Measurements from ENCODE around the gene GHR. TPM values are rescaled to one million over a fixed set of nuclear protein-coding genes. Genes with fewer than 3 reads are reported as not detected.

GHR gene
- total RNA-seq, 2 experiments from 2014 or later, result not detected

DNA sequence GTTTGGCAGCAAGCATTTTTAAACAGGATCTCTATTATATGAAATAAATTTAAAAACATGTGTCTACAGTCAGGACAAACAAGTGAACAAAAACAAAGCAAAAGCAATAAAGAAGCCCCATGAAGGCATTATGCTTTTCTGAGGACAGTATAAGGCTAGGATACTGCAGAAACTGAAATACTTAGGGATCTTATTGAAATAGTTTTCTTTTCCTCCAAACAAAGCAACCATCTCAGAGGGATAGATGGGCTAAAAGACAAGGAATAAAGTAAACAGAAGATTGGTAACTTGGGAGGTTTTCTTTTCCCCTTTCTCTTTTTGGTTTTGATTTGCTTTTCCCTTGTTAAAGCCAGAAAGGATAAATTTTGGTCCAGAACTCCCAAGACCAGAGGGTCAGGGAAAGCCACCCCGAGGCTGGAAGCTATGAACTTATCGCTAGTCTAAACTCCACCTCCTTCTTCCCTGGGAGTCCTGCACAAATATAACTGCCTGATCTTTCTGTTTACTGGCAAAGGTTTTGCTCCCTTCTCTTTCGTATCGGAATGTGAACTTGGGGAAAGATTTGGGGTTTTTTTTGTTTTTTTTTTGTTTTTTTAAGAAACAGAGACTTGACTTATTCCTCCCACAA lies 164.0 kb downstream of the GHR start:
- no peaks in the 10 kb centered on the region for H4K20me1 ChIP-seq (ENCODE audit: insufficient read depth, low read length)
- no peak overlapping the region for H2AFZ ChIP-seq (ENCODE audit: low read length)
- DNase-seq (ENCODE audit: low spot score), result no peak
- intact Hi-C loops (cut with micrococcal nuclease; ENCODE audit: unreplicated experiment), result no loop called here
- no peaks in the 10 kb centered on the region for H3K4me1 ChIP-seq (ENCODE audit: insufficient read depth, low read length, poor library complexity, severe bottlenecking)
- BruUV-seq (replicated peaks), result no TSS peak
- no peaks in the 10 kb centered on the region for H3K36me3 ChIP-seq (ENCODE audit: insufficient read depth, low read length)
- no peaks in the 10 kb centered on the region for H3K9me2 ChIP-seq (ENCODE audit: insufficient read depth, low read length)
- POLR2A ChIA-PET, result no interaction called here
- no peak for TF ChIP-seq EZH2phosphoT487 (IDR thresholded peaks at IDR 0.05; ENCODE audit: borderline replicate concordance, low read depth, low read length)
- TF ChIP-seq, protein P1, sequence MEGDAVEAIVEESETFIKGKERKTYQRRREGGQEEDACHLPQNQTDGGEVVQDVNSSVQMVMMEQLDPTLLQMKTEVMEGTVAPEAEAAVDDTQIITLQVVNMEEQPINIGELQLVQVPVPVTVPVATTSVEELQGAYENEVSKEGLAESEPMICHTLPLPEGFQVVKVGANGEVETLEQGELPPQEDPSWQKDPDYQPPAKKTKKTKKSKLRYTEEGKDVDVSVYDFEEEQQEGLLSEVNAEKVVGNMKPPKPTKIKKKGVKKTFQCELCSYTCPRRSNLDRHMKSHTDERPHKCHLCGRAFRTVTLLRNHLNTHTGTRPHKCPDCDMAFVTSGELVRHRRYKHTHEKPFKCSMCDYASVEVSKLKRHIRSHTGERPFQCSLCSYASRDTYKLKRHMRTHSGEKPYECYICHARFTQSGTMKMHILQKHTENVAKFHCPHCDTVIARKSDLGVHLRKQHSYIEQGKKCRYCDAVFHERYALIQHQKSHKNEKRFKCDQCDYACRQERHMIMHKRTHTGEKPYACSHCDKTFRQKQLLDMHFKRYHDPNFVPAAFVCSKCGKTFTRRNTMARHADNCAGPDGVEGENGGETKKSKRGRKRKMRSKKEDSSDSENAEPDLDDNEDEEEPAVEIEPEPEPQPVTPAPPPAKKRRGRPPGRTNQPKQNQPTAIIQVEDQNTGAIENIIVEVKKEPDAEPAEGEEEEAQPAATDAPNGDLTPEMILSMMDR (conservative IDR thresholded peaks at IDR 0.05; ENCODE audit: low read length), result no peak
- H3K79me2 ChIP-seq (ENCODE audit: insufficient read depth, low read depth, low read length), result no peaks in the 10 kb centered on the region
- no peaks in the 10 kb centered on the region for H3K9me3 ChIP-seq (ENCODE audit: low read length)
- H3K27ac ChIP-seq (ENCODE audit: low read depth, low read length, poor library complexity, severe bottlenecking), result no peak overlapping the region
- CTCF ChIA-PET (ENCODE audit: unreplicated experiment), result interaction anchor here (0.5 kb wide), 1 partner anchor 288 kb away, joined by 3 read pairs; no protein-coding TSS in a partner anchor
- no peak overlapping the region for H3K4me2 ChIP-seq (ENCODE audit: low read length)
- no peak overlapping the region for H3K4me3 ChIP-seq (ENCODE audit: low read depth, low read length, poor library complexity, severe bottlenecking)

DNA sequence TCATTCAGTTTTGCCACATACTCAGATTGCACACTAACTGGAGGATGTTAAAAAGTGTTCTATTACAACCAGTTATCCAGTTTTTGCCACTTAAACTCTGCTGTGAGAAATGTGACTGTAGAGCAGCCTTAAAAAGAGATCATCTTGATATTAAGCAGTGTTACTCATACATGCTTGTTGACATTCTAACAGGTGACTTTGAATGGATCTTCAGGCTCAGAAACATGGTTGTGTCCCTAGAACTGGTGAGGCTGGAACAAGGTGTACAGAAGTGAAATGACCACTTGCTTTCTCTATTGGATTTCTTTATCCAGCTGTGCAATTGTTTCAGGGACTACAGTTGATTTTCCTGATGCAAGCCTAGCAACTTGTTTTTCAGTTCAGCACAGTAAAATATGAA lies 167.3 kb downstream of the GHR start:
- Histone ChIP-seq H3K79me2 (ENCODE audit: insufficient read depth, low read depth, low read length) (no peaks in the 10 kb centered on the region), H3K9me2 (ENCODE audit: insufficient read depth, low read length) (no peaks in the 10 kb centered on the region), H3K4me2 (ENCODE audit: low read length) (no peak overlapping the region), H3K9me3 (ENCODE audit: low read length) (no peaks in the 10 kb centered on the region), H2AFZ (ENCODE audit: low read length) (no peak overlapping the region), H3K27ac (ENCODE audit: low read depth, low read length, poor library complexity, severe bottlenecking) (no peak overlapping the region), H3K4me1 (ENCODE audit: insufficient read depth, low read length, poor library complexity, severe bottlenecking) (no peaks in the 10 kb centered on the region), H4K20me1 (ENCODE audit: insufficient read depth, low read length) (no peaks in the 10 kb centered on the region), H3K36me3 (ENCODE audit: insufficient read depth, low read length) (no peaks in the 10 kb centered on the region), H3K4me3 (ENCODE audit: low read depth, low read length, poor library complexity, severe bottlenecking) (no peak overlapping the region)
- intact Hi-C loops (cut with micrococcal nuclease; ENCODE audit: unreplicated experiment), result no loop called here
- ChIA-PET POLR2A (interaction anchor here (0.7 kb wide), 1 partner anchor 66 kb away, joined by 3 read pairs; no protein-coding TSS in a partner anchor), CTCF (ENCODE audit: unreplicated experiment) (no interaction called here)
- DNase-seq (ENCODE audit: low spot score), result no peak
- BruUV-seq (replicated peaks), result no TSS peak
- TF ChIP-seq, protein P1 (conservative IDR thresholded peaks at IDR 0.05; ENCODE audit: low read length), result no peak
- TF ChIP-seq EZH2phosphoT487 (IDR thresholded peaks at IDR 0.05; ENCODE audit: borderline replicate concordance, low read depth, low read length), result no peak

DNA sequence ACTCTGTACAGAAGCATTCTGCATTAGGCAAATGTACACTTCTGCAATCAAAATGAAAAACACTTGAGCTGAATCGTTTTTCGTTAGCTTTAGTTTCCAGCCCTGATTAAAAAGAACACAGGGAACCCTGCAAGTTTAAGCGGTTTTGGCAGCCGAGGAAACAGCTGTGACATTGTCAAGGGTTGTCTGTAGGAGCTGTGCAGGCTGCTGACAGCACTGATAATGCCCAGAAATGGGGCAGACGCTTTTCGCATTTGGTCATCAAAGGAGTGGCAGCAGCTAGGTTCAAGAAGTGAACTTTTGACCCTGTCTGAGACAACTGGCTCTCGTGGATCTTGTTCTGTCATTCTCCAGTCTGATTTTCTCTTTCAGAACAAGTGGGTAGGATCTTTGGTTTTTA lies 167.8 kb downstream of the GHR start:
- no peaks in the 10 kb centered on the region for H3K4me1 ChIP-seq (ENCODE audit: insufficient read depth, low read length, poor library complexity, severe bottlenecking)
- no peak overlapping the region for H3K4me3 ChIP-seq (ENCODE audit: low read depth, low read length, poor library complexity, severe bottlenecking)
- H3K79me2 ChIP-seq (ENCODE audit: insufficient read depth, low read depth, low read length), result no peaks in the 10 kb centered on the region
- H4K20me1 ChIP-seq (ENCODE audit: insufficient read depth, low read length), result no peaks in the 10 kb centered on the region
- H3K27ac ChIP-seq (ENCODE audit: low read depth, low read length, poor library complexity, severe bottlenecking), result no peak overlapping the region
- H3K36me3 ChIP-seq (ENCODE audit: insufficient read depth, low read length), result no peaks in the 10 kb centered on the region
- TF ChIP-seq, protein P1 (conservative IDR thresholded peaks at IDR 0.05; ENCODE audit: low read length), result no peak
- TF ChIP-seq EZH2phosphoT487 (IDR thresholded peaks at IDR 0.05; ENCODE audit: borderline replicate concordance, low read depth, low read length), result no peak
- no peaks in the 10 kb centered on the region for H3K9me3 ChIP-seq (ENCODE audit: low read length)
- no peak for DNase-seq (ENCODE audit: low spot score)
- intact Hi-C loops (cut with micrococcal nuclease; ENCODE audit: unreplicated experiment), result no loop called here
- ChIA-PET POLR2A (interaction anchor here (0.7 to 1.0 kb wide), 2 partner anchors 31 to 66 kb away, joined by 3 to 4 read pairs; no protein-coding TSS in a partner anchor), CTCF (ENCODE audit: unreplicated experiment) (no interaction called here)
- H3K4me2 ChIP-seq (ENCODE audit: low read length), result no peak overlapping the region
- BruUV-seq (replicated peaks), result no TSS peak
- H2AFZ ChIP-seq (ENCODE audit: low read length), result no peak overlapping the region
- no peaks in the 10 kb centered on the region for H3K9me2 ChIP-seq (ENCODE audit: insufficient read depth, low read length)
